BE2C (cell line): ENCODE data around the gene FGF14. TPM values are rescaled to one million over a fixed set of nuclear protein-coding genes. Genes with fewer than 3 reads are reported as not detected.
A peak's percentile ranks its signal among the peaks of the same experiment; 100 is the strongest.

Experiments used
- DNase-seq: peaks from one replicate; pipeline ENCODE4 v3.0.0-alpha.2; 2020
- H3K27me3 ChIP-seq: fragments of 250-450 bp; sonication (Bioruptor Pico); 2 replicates; pipeline ENCODE4 v1.5.1; 2020; ENCODE audit warnings: mild to moderate bottlenecking
- H3K36me3 ChIP-seq: fragments of 250-450 bp; sonication (Bioruptor Pico); 2 replicates; pipeline ENCODE4 v1.5.1; 2020; ENCODE audit warnings: mild to moderate bottlenecking
- H3K4me1 ChIP-seq: fragments of 250-450 bp; sonication (Bioruptor Pico); 2 replicates; pipeline ENCODE4 v1.5.1; 2020
- H3K4me3 ChIP-seq: 2 replicates; pipeline ENCODE4 v1.5.1; 2011; ENCODE audit warnings: low read depth, low read length
- H3K9me3 ChIP-seq: fragments of 250-450 bp; sonication (Bioruptor Pico); 2 replicates; pipeline ENCODE4 v1.5.1; 2020
- CTCF ChIP-seq: IDR thresholded peaks from 2 replicates; pipeline ENCODE4 v1.5.1; 2012; ENCODE audit warnings: mild to moderate bottlenecking, low read depth, low read length
- polyA plus RNA-seq: library from polyadenylated mRNA; unstranded; fragments of >200 nt; gene quantifications from one replicate; pipeline ENCODE4 v1.2.1, GENCODE V29; 2012; ENCODE audit warnings: low read depth, missing spikeins; ENCODE audit not compliant: insufficient read length, insufficient read depth

The FGF14 gene
- 9.2 TPM for polyA plus RNA-seq

GRCh38 chr13:102401766-102402165 is at the start of gene FGF14:
Gene FGF14 (minus strand): TSS chr13:102402048.
- no peak for TF ChIP-seq CTCF
- Histone ChIP-seq H3K9me3 (no peaks in the 10 kb centered on the region), H3K4me3 (peak within 1 kb of the TSS; percentile 82), H3K27me3 (no peaks in the 10 kb centered on the region), H3K4me1 (no peaks in the 10 kb centered on the region; the same call in 1 of the 2 replicates), H3K36me3 (no peaks in the 10 kb centered on the region)
- no peak for DNase-seq

DNA sequence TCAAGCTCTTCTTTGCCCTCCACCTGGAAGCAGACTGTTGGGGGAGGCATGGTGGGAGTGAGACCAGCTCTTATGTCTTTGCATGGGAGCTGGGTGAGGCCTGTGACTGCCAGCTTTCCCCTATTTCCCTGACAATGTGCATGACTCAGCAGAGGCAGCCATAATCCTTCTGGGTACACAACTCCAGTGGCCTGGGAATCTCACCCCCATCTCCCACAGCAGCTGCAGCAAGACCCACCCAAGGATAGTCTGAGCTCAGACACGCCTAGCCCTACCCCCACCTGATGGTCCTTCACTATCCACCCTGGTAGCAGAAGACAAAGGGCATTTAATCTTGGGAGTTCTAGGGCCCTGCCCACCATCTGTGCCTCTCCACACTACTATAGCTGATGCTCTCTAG is 41.4 kb upstream of the FGF14 start:
- H3K9me3 ChIP-seq, result no peaks in the 10 kb centered on the region
- H3K4me3 ChIP-seq, result no peak overlapping the region
- DNase-seq, result no peak
- TF ChIP-seq CTCF, result no peak
- H3K4me1 ChIP-seq, result peaks cover 6% of the 10 kb centered on the region
- no peaks in the 10 kb centered on the region for H3K36me3 ChIP-seq
- H3K27me3 ChIP-seq, result no peaks in the 10 kb centered on the region

DNA sequence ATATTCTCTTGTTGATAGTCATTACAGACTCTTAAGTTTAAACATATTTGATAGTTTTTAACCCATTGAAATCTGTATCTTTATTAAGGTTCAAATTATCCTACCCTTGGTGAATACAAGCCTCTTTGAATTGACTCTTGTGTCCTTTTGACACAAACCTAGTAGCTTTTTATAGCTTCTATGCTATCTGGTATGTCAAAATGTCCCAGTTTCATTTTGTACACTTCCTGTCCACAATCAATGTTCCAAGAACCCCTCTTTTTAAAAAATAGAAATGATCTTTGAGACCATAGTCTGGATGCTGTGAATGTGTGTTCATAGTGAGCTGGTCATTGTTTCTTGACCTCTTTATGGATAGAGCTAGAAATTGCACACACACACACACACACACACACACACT is 39.2 kb upstream of the FGF14 start:
- no peak for TF ChIP-seq CTCF
- no peaks in the 10 kb centered on the region for H3K9me3 ChIP-seq
- no peak overlapping the region for H3K4me3 ChIP-seq
- no peak for DNase-seq
- peaks cover 6% of the 10 kb centered on the region for H3K4me1 ChIP-seq
- H3K27me3 ChIP-seq, result no peaks in the 10 kb centered on the region
- no peaks in the 10 kb centered on the region for H3K36me3 ChIP-seq

DNA sequence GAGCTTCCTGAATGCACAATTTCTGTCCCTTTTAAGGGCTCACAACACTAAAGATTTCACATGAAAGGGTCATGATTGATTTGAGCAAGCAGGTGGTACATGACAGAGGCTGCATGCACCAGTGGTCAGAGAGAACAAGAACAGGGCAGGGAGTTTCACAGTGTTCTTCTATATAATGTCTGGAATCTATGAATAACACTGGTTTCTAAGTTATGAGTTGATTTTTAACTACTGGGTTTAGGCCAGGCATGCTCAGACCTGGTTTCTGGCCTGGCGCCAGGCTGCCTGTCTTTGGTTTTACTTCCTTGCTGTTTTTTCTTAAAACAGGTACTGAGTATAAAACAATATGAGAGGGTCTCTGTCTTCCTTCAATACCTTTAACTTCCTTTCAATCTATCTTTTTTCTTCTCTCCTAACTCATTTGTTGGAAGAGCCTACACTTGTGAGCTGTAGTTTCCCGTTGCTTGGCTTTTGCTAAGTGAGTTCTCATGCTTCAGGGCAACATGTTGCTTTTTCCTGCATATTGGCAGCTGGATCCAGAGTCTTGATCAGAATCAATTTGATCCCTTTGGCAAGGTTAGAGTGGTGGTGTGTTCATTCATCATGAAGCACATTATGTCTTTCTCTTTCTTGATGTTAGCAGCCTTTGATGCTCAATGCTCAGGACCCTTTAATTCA is 38.5 kb upstream of the FGF14 start:
- DNase-seq, result peak; percentile 48
- Histone ChIP-seq H3K36me3 (no peaks in the 10 kb centered on the region), H3K4me1 (peaks cover 6% of the 10 kb centered on the region), H3K9me3 (no peaks in the 10 kb centered on the region), H3K27me3 (no peaks in the 10 kb centered on the region), H3K4me3 (no peak overlapping the region)
- TF ChIP-seq CTCF, result no peak

GRCh38 chr13:102422690-102423089 is 20.8 kb upstream of the FGF14 start:
- H3K36me3 ChIP-seq, result no peaks in the 10 kb centered on the region
- no peak for TF ChIP-seq CTCF
- H3K4me1 ChIP-seq, result no peaks in the 10 kb centered on the region
- no peak overlapping the region for H3K4me3 ChIP-seq
- no peaks in the 10 kb centered on the region for H3K9me3 ChIP-seq
- H3K27me3 ChIP-seq, result no peaks in the 10 kb centered on the region; the same call in 1 of the 2 replicates
- no peak for DNase-seq

DNA sequence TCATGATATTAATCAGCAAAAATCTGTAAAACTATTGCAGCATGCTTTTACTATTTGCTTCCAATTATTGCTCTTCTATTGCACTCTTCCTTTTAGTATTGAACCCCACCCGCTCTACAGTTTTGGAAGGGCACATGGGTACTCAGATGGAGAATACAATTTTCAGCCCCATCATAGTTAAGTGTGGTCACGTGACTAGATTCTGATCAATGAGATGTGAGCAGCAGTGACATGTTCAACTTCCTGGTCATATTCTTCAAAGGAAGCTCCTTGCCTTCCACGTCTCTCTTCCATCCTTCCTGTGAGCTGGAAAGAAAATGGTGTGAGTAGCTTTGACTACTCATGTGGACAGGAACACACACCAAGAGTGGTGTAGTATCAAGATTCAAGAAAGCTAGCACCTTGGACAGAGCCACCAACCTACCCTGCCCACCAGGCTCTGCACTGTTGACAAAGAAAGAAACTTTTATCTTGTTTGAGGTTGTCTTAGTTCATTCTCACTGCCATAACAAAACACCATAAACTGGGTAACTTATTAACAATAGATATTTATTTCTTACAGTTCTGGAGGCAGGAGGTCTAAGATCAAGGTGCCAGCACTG is 3.8 kb upstream of the FGF14 start:
- no peak for TF ChIP-seq CTCF
- Histone ChIP-seq H3K4me1 (no peaks in the 10 kb centered on the region; the same call in 1 of the 2 replicates), H3K27me3 (no peaks in the 10 kb centered on the region), H3K36me3 (no peaks in the 10 kb centered on the region), H3K4me3 (no peak overlapping the region), H3K9me3 (no peaks in the 10 kb centered on the region)
- DNase-seq, result no peak
